Cardiac muscle cell (in vitro differentiated cells and primary cell): Measurements from ENCODE around the gene HSPH1. TPM values are rescaled to one million over a fixed set of nuclear protein-coding genes. Genes with fewer than 3 reads are reported as not detected.

Experiments used
- DNase-seq, 2 donors: peaks; one replicate each; pipeline versions ENCODE4 v3.0.0 to v3.0.0-alpha.2; 2010 to 2017; ENCODE audit warnings: low read depth in 1 of 2, low spot score in 1 of 2
- H3K27ac ChIP-seq: fragments of 200-600 bp; sonication (generic); 2 replicates; pipeline ENCODE4 v1.5.1; 2016
- H3K27me3 ChIP-seq: fragments of 200-600 bp; sonication (generic); 2 replicates; pipeline ENCODE4 v1.6.0; 2016; ENCODE audit warnings: control low read depth
- H3K36me3 ChIP-seq: fragments of 200-600 bp; sonication (generic); 2 replicates; pipeline ENCODE4 v1.5.1; 2016; ENCODE audit warnings: control low read depth
- H3K4me1 ChIP-seq: fragments of 200-600 bp; sonication (generic); 2 replicates; pipeline ENCODE4 v1.8.1; 2017; ENCODE audit warnings: low read depth, mild to moderate bottlenecking, mixed run types
- H3K4me3 ChIP-seq: fragments of 200-600 bp; sonication (generic); 2 replicates; pipeline ENCODE4 v1.5.1; 2016; ENCODE audit warnings: mild to moderate bottlenecking
- H3K9me3 ChIP-seq: fragments of 200-600 bp; sonication (generic); 2 replicates; pipeline ENCODE4 v1.5.1; 2017; ENCODE audit warnings: low read depth, mild to moderate bottlenecking, control low read depth
- CTCF ChIP-seq: IDR thresholded peaks from 2 replicates; pipeline ENCODE4 v1.5.1; 2012; ENCODE audit warnings: low read depth, mild to moderate bottlenecking, low read length
- polyA plus RNA-seq: library from polyadenylated mRNA; unstranded; fragments of >200 nt; fragmentation: Nextera tagmentation; extraction: Ambion mirVana; gene quantifications from 2 replicates; pipeline ENCODE4 v1.2.1, GENCODE V29; 2016
- total RNA-seq: library from RNA; depleted of rRNA; stranded (reverse); fragments of >200 nt; gene quantifications from 2 replicates; pipeline ENCODE4 v1.2.3, GENCODE V29; 2016

Gene HSPH1
- total and polyA plus RNA-seq, 2 experiments from 2014 or later: 25.8 to 50.8 TPM

GRCh38 chr13:31198519-31198918, 36.8 kb upstream of the HSPH1 start:
- Histone ChIP-seq H3K4me1 (no peaks in the 10 kb centered on the region), H3K27me3 (no peaks in the 10 kb centered on the region), H3K36me3 (no peaks in the 10 kb centered on the region), H3K4me3 (no peak overlapping the region), H3K27ac (no peak overlapping the region), H3K9me3 (no peaks in the 10 kb centered on the region)
- no peak for TF ChIP-seq CTCF
- no peak for DNase-seq

GRCh38 chr13:31196992-31197391, 35.3 kb upstream of the HSPH1 start:
- TF ChIP-seq CTCF: no peak

GRCh38 chr13:31195616-31196015, 33.9 kb upstream of the HSPH1 start:
- no peak for DNase-seq
- no peak overlapping the region for H3K27ac ChIP-seq
- no peaks in the 10 kb centered on the region for H3K9me3 ChIP-seq
- no peaks in the 10 kb centered on the region for H3K27me3 ChIP-seq
- H3K4me1 ChIP-seq: no peaks in the 10 kb centered on the region
- H3K4me3 ChIP-seq: no peak overlapping the region
- H3K36me3 ChIP-seq: no peaks in the 10 kb centered on the region
- no peak for TF ChIP-seq CTCF

More at GRCh38 chr13:31196992-31197391, 35.3 kb upstream of the HSPH1 start:
- H3K9me3 ChIP-seq: no peaks in the 10 kb centered on the region
- no peak for DNase-seq
- H3K27me3 ChIP-seq: no peaks in the 10 kb centered on the region
- H3K27ac ChIP-seq: no peak overlapping the region
- no peak overlapping the region for H3K4me3 ChIP-seq
- no peaks in the 10 kb centered on the region for H3K36me3 ChIP-seq
- no peaks in the 10 kb centered on the region for H3K4me1 ChIP-seq

- no peak overlapping the region for H3K4me3 ChIP-seq
- H3K27ac ChIP-seq: no peak overlapping the region
- H3K36me3 ChIP-seq: no peaks in the 10 kb centered on the region
- no peaks in the 10 kb centered on the region for H3K27me3 ChIP-seq
- no peak for DNase-seq
- no peak for TF ChIP-seq CTCF
- H3K4me1 ChIP-seq: no peaks in the 10 kb centered on the region
- no peaks in the 10 kb centered on the region for H3K9me3 ChIP-seq
Observed at GRCh38 chr13:31192306-31192705, 30.6 kb upstream of the HSPH1 start.

GRCh38 chr13:31191748-31192147, 30.0 kb upstream of the HSPH1 start:
- H3K9me3 ChIP-seq: no peaks in the 10 kb centered on the region
- no peaks in the 10 kb centered on the region for H3K27me3 ChIP-seq
- TF ChIP-seq CTCF: no peak
- H3K27ac ChIP-seq: no peak overlapping the region
- DNase-seq: no peak
- no peaks in the 10 kb centered on the region for H3K4me1 ChIP-seq
- no peaks in the 10 kb centered on the region for H3K36me3 ChIP-seq
- no peak overlapping the region for H3K4me3 ChIP-seq
